Stimulated activated CD4-positive, alpha-beta T cell treated with anti-CD3 and anti-CD28 coated beads, Interleukin-1b, Interleukin-23, amount 100 ng/mL, for 24 hours (primary cell): Measurements from ENCODE around the gene SDK1.
A peak's percentile ranks its signal among the peaks of the same experiment; 100 is the strongest.

Source experiments
- DNase-seq, 4 experiments: peaks; one replicate each; pipeline ENCODE4 v3.0.0-alpha.2; 2020; ENCODE audit warnings: low read depth in 4 of 4, low spot score in 1 of 4

The SDK1 gene

DNA sequence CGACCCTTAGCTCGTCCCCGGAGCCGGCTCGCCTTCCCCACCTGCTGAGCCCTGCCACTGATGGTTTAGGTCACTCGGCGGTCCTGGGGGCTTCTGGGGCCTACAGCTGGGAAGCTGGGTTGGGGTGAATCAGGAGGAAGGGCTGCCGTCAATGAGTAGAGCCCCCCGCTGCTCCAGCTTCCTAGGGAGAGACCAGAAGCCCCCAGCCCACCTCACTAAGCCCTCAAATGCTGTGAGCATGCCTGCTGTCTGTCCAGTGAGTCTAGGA lies 885.4 kb downstream of the SDK1 start:
- DNase-seq: no peak

- no peak for DNase-seq
These were observed 887.6 kb downstream of the SDK1 start for GRCh38 chr7:4188651-4189050.

DNA sequence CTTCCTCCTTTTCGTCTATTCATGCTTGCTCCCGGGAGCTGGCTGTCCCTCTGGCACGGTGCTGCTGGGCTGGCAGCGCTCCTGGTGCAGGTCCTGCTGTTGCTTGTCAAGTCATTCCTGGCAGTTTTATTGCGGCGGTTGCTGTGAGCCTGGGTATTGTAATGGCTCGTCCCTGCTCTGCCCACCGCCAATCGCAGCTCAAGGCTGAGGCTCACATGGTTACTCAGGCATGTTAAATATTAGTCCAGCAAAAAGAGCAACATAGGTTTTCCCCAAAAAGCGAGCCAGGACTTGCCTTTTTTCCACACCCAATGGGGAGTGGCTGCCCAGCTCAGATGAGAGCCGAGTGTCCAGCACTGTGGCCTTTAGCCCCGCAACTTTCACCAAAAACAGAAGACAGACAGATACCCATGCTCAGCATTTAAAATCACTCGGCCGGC lies 888.1 kb downstream of the SDK1 start:
- no peak for DNase-seq

DNA sequence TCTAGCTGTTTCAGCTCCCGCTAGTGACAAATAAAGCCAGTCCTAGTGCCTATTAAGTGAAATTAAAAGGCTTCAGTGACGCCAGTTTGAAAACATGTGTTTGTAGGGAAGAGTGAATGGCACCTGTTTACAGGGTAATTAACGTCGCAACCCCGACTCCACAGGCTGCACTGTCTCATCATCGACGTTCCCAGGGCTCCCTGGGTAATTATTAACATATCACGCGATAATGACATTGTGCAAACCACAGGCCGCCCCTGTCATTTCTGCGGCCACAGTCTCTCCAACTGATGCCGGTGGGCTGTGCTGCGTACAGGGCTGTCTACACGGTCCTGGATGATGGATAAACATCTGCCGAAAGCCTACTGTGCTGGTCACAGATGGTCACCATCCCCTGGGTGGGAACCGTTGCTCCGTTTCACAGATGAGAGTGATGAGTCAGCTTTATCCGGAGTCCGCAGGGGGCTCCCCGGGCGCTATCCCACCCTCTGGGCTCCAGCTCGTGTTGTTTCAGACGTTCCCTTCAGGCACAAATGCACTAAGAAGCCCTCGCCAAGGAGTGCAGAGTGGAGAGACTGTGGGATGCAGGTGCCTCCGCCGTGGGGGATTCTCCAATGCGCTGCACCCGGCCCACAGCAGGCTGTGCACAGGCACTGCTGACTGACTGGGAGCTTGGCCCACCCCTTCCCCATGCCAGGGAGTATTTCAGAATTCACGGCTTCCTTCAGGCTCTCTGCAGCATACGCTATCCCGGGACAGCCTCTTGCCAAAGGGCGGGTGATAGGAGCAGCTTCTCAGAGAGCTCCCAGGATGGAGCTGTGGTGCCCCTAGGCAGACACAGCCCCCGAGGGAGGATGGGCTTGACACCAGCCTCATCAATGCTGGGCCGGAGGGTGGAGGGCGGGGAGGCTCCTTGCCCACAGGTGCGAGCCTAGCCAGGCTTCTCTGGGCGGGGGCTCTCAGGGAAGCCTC lies 889.2 kb downstream of the SDK1 start:
- no peak for DNase-seq

DNA sequence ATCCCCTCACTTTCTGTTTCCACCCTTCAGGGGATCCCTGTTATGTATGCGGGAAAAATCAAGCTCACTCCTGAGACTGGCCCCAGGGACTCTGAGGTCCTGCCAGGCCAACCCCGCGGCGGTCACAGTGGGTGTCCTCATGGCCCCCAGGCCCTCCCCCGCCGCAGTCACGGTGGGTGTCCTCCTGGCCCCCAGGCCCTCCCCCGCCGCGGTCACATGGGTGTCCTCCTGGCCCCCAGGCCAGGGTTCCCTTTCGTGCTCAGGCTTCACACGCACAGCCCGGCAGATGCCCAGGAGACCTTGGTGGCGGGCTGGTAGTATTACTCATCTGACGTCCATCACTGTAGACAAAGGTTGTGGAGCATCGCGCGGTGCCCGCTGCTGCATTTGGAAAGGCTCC lies 890.0 kb downstream of the SDK1 start:
- no peak for DNase-seq

GRCh38 chr7:4191525-4191924 lies 890.5 kb downstream of the SDK1 start:
- no peak for DNase-seq

- no peak for DNase-seq
These were observed 894.6 kb downstream of the SDK1 start for GRCh38 chr7:4195660-4196059.

DNA sequence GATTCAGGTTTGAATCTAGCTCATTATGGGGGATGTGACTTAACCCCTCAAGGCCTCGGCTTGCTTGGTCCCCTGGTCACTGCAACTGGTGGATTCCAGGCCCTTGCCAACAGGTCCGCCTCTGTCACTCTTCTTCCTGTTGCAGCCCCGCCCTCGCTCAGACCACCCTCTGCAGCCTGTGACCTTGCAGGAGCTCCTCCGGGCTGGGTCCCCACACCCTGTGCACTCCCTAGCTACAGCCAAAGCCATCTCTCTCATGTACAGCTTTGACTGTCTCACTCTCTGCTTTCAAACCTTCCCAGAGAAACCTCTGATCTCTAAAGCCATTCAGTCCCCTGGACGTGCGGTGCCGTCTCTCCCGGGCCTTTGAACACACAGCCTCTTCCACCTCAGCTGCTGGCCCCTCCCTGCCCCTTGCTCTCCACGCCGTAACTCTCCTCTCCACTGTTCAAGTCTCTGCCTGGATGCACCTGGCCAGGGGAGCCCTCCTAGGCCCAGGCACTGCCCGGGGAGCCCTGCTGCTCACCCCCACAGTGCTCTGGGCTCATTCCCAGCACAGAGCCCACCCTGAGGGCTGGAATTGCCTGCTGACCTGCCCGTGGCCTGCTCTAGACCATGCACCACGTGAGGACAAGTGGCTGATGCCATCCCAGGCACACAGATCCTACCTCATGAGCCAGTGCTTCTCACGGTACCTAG lies 895.2 kb downstream of the SDK1 start:
- DNase-seq: no peak

DNA sequence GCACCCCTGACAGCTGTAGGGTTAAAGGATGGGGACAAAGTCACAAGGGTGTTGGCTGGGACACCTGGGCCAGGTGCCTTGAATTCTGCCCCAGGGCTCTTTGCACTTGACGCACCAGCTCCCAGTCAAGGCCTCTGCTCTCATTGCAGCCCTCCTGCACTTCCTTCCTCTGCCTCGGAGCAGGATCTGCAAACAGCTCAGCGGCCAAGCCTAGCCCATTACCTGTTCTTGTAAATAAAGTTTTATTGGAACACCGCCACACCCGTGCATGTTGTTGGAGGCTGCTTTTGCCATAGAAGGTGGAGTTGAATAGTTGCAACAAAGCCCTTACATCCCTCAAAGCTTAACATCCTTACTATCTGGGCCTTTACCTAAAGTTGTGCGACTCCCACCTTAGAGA lies 897.2 kb downstream of the SDK1 start:
- DNase-seq: no peak

- DNase-seq: no peak
These were observed 899.6 kb downstream of the SDK1 start for GRCh38 chr7:4200546-4201094.

DNA sequence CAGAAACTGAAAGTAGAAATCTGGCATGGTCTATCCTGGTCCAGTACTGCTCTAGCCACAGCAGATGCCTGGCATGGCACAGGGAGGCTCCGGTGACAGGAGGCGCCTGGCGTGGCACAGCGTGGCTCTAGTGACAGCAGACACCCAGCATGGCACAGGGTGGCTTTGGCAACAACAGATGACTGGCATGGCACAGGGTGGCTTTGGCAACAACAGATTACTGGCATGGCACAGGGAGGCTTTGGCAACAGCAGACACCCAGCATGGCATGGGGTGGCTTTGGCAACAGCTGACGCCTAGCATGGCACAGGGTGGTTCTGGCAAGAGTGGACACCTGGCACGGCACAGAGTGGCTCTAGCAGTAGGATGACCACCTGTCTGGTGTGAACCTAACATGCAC lies 900.5 kb downstream of the SDK1 start:
- DNase-seq: no peak

- DNase-seq: no peak
These were observed 901.2 kb downstream of the SDK1 start for GRCh38 chr7:4202154-4202736.

GRCh38 chr7:4202954-4203353 lies 901.9 kb downstream of the SDK1 start:
- no peak for DNase-seq

GRCh38 chr7:4203626-4204512 lies 902.8 kb downstream of the SDK1 start:
- DNase-seq: no peak

DNA sequence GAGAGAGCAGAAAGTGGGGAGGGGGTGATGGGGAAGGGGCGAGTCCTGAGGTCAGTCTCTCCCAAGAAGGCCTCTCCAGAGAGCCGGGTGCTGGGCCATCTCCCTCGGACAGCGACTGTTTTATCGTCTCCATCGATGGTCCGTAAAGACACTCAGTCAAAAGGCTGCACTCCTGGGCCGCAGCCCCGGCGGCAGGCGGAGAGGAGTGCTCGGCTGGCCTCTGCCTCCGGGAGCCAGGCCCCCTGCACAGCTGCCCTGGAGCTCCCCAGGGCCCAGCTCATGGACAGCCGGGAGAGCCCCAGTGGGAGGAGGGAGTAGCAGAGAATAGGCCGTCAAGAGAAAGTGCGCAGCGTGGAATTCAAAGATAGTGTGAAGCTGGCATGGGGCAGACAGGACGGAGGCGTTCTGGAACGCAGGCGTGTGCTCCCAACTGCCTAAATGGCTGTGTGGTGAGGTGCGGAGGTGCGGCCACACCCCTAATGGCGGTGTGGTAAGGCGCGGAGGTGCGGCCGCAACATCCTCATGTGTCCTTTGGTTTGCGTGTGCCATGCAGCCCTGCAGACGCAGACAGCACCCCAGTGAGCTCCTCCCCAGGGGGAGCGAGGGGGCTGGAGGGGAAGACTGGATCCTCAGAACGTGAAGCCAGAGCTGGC lies 903.6 kb downstream of the SDK1 start:
- DNase-seq: peak in 3 of 4 experiments; percentile 3 to 19 (median 5)

DNA sequence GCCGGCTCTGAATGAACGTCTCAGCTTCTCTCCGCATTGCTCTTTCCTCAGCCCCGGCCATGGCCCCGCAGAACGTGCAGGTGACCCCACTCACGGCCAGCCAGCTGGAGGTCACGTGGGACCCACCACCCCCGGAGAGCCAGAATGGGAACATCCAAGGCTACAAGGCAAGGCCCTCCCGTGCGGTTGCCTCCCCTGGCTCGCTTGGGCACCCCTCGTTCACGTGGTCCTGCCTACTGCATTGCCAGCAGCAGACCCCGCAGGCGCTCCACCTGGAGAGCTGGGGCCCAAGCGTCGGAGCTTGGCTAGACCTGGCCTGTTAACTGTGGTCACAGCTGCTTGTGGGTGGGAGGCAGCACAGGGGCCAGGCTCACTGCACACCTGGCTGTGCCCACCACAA lies 904.8 kb downstream of the SDK1 start:
- DNase-seq: no peak

- no peak for DNase-seq
These were observed 906.0 kb downstream of the SDK1 start for GRCh38 chr7:4207011-4207410.

DNA sequence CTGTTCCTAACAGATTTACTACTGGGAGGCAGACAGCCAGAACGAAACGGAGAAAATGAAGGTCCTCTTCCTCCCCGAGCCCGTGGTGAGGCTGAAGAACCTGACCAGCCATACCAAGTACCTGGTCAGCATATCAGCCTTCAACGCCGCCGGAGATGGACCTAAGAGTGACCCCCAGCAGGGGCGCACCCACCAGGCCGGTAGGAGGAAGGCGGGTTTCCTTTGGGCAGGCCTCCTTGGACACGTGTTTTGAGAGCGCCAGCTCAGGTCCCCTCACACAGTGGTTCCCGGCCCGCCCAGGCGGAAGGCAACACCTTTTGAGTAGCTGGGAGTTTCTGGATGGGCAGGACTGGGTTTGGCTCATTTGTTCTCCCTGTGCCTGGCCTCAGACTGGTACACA lies 907.0 kb downstream of the SDK1 start:
- no peak for DNase-seq

DNA sequence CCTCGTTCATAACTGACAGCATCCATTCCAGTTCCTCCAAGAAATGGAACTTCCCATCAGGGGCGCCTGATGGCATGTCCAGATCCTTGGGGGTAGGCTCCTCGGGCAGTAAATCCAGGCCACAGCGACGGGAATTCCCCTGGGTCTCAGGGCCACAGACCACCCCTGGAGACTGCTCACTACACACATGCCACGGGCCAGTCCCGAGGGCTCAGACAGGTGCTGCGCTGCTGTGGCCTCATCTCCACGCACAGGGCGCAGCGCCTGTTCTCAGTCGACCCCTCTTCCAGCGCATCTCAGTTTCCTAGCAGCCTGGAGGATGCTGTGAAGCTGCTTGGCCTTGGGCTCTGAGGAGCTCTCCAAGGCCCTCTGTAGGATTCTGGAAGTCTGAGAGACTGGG lies 907.5 kb downstream of the SDK1 start:
- no peak for DNase-seq

DNA sequence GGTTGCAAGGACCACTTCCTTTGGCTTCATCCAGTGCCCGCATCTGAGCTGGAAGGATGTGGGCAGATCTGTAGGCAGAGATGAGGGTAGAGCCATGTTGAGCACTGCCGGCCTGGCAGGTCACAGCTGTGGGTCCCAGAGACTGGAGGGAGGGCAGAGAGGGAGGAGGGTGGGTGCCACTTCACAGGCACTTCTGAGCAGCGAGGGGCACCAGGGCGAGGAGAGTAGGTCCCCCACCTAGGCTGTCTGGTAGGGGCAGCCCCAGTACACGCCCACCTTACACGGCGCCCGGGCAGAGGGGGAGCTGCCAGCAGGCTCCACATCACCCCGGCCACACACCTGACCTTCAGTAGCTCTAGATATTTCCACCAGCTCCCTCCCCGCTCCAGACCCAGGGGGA lies 908.1 kb downstream of the SDK1 start:
- no peak for DNase-seq
